HL-60/S4 treated with phorbol 12-myristate 13-acetate at 8.2 ng/mL for 4 days and 3 days (cell line): Measurements from ENCODE around the gene BAIAP2.

Experiments
- in situ Hi-C: fragments of 300-500 bp; cut with MboI; formaldehyde crosslinking; loops from 2 replicates; pipeline ENCODE4 v1.15.0; 2022; ENCODE audit warnings: low sequenced_read_pairs

Gene BAIAP2

DNA sequence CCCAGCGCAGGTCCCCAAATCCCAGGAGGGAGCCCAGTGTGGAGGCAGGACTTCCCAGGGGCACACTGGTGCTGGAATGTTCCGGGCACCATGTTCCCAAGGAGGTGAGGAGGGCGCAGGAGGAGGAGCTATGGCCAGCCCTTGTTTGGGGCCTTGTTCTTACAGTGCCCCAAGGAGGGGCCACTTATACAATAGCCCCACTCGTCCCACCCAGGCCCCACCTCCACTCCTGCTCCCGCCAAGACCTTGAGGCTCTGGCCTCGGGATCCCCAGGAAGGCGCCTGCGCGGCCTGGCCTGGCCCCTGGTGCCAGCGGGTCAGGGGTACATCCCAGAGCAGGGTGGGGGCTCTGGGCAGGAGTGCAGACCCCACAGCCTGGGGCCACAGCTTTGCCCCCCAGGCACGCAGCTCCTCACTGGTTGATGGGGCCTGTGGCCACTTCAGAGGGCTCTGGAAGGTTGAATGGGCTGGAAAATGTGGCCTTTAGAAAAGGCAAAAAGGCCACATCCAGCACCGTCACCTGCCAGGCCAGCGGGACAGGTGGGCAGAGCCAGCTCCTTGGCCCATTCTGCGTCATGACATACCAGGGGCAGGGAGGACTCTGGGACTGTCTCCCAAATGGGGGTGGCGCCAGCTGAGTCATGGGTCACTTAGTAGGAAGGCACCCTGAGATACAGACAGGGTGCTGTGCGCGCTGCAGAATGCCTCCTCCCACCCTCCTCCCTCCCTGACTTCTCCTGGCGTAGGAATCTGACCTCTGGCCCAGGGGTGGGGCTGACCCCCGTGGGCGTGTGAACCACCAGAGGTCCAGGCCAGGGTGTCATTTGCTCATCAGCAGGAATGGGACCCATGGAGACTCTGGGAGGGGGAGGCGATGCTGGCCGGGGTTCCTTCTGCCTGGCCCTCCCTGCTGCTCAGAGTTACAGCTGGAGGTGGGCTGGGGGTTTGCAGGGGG is 98.1 kb downstream of the BAIAP2 start:
- in situ Hi-C loops, result loop anchor here (25.0 kb wide), 1 partner anchor 104 kb away; the partner anchor contains the start of genes NDUFAF8 and TEPSIN

GRCh38 chr17:81134064-81134781 is 99.3 kb downstream of the BAIAP2 start:
- in situ Hi-C loops, result loop anchor here (25.0 kb wide), 1 partner anchor 103 kb away; the partner anchor contains the start of genes NDUFAF8 and TEPSIN

- in situ Hi-C loops, result loop anchor here (25.0 kb wide), 1 partner anchor 102 kb away; the partner anchor contains the start of genes NDUFAF8 and TEPSIN
These were observed 100.7 kb downstream of the BAIAP2 start for GRCh38 chr17:81135505-81136278.

DNA sequence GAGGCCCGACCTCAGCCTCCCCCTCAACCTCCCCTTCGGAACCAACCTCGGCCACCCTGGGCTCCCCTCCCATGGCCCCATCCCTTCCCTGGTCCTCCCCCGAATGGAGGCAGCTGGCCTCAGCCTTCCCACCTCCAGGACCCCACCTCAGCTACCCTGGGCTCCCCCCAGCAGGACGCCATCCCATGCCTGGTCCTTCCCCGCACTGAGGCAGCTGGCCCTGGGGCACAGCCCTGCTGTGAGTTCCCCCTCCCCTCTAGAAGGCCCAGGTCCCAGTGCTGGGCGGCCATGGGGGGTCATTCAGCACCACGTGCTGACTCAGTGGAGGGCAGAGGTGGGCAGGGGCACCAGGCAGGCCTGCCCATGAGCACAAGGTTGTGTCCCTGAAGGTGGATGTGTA is 101.4 kb downstream of the BAIAP2 start:
- in situ Hi-C loops, result loop anchor here (25.0 kb wide), 1 partner anchor 101 kb away; the partner anchor contains the start of genes NDUFAF8 and TEPSIN

DNA sequence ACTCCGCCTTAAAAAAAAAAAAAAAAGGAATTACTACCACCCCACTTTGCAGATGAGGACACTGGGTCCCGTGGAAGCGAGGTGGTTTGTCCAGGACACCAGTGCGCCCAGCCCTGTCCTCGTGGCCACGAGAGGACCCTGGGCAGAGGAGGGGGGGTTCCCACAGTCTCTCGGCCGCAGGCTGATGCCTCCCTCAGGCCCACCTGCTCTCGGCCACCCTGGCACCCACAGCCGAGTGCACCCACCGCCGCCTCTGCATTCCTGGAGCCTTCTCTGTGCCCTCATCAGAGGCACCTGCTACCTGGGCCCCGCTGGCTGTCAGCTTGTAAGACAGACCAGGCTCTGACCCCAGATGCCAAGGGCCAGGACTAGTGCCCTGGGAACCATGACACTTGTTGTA is 102.3 kb downstream of the BAIAP2 start:
- in situ Hi-C loops, result loop anchor here (25.0 kb wide), 1 partner anchor 100 kb away; the partner anchor contains the start of genes NDUFAF8 and TEPSIN

DNA sequence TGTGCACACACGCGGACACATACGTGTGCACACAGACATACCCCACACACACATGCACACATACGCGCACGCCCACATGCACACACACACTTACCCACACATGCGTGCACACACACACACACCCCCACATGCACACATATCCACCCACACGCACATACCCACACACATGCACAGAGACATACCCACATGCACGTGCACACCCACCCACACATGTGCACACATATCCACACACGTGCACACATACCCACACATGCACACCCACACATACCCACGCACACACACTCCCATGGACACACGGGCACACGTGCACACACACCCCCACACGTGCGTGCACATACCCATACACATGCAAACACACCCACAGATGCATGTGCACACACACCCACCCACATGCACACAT is 103.1 kb downstream of the BAIAP2 start:
- in situ Hi-C loops, result loop anchor here (25.0 kb wide), 1 partner anchor 99 kb away; the partner anchor contains the start of genes NDUFAF8 and TEPSIN

GRCh38 chr17:81138500-81138899 is 103.5 kb downstream of the BAIAP2 start:
- in situ Hi-C loops, result loop anchor here (25.0 kb wide), 1 partner anchor 99 kb away; the partner anchor contains the start of genes NDUFAF8 and TEPSIN

DNA sequence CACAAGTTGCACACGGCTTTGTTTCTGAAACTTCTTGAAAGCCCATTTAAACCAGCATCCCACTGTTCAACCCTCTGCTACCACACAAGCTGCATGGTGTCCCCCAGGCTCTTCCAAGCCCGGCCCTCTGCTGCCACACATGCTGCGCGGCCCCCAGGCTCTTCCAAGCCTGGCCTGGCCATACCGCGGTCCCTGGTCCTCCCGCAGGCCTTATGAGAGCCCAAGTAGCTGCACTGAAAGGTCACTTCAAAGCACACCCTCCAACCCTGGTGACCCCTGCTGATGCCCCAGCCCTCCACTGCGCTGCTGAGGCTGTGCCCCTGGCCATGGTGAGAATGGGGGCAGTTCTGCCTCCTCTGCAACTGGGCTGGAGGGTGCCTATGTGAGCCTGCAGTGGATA is 104.5 kb downstream of the BAIAP2 start:
- in situ Hi-C loops, result loop anchor here (25.0 kb wide), 1 partner anchor 98 kb away; the partner anchor contains the start of genes NDUFAF8 and TEPSIN

DNA sequence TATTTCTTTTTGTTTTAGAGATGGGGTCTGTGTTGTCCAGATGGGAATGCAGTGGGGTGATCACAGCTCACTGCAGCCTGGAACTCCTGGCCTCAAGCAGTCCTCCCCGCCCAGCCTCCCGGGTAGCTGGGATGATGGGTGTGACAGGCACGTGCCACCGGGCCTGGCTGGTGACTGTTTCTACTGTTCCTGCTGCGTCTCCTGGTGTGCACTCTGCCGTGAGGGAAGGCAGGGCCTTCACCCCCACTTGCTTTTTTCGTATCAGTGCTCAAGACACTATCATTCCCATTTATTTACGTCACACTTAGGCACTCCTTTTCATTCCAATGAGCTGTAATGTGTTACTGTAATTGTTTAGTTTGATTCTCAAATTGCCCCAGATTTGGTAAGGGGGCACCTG is 105.1 kb downstream of the BAIAP2 start:
- in situ Hi-C loops, result loop anchor here (25.0 kb wide), 1 partner anchor 97 kb away; the partner anchor contains the start of genes NDUFAF8 and TEPSIN

- in situ Hi-C loops, result loop anchor here (25.0 kb wide), 1 partner anchor 97 kb away; the partner anchor contains the start of genes NDUFAF8 and TEPSIN
These were observed 105.7 kb downstream of the BAIAP2 start for GRCh38 chr17:81140695-81141094.

DNA sequence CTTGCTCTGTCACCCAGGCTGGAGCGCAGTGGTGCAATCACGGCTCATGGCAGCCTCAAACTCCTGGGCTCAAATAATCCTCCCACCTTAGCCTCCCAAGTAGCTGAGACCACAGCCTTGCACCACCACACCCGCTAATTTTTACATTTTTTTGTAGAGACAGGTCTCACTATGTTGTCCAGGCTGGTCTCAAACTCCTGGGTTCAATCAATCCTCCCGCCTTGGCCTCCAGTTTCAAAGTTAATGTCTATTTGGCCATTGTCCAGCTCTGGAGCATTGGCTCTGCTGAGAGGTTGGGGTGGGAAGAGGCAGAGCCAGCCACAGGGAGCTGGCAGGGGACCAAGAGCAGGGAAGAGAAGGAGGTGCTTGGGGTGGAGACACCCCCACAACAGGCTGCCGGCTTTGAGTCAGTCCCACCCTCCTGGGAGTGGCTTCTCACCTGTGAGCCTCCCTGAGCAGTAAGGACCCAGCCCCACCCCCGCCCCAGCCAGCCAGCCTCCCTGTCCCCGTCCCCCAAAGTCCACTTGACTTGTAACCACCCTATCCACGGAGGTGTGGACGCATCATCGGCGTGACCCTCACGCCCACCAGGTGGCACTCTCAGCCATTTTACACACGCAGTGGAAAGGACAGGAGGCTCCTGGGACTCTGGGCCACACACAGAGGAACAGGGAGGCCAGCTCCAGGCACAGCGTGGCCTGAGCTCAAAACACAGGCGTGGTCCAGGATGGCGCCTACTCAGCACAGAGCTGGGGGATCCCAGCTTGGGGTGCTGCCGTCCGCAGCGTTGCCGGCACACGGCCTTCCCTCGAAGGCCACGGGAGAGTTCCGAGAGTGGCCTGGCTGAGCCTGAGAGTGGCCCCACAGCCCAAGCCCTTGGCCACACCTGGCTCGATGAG is 107.6 kb downstream of the BAIAP2 start:
- in situ Hi-C loops, result loop anchor here (25.0 kb wide), 1 partner anchor 95 kb away; the partner anchor contains the start of genes NDUFAF8 and TEPSIN

- in situ Hi-C loops, result loop anchor here (25.0 kb wide), 1 partner anchor 94 kb away; the partner anchor contains the start of genes NDUFAF8 and TEPSIN
These were observed 108.2 kb downstream of the BAIAP2 start for GRCh38 chr17:81143200-81143527.

- in situ Hi-C loops, result loop anchor here (25.0 kb wide), 1 partner anchor 93 kb away; the partner anchor contains the start of genes NDUFAF8 and TEPSIN
These were observed 108.9 kb downstream of the BAIAP2 start for GRCh38 chr17:81143717-81144422.

GRCh38 chr17:81144423-81144781 is 109.5 kb downstream of the BAIAP2 start:
- in situ Hi-C loops, result loop anchor here (25.0 kb wide), 1 partner anchor 93 kb away; the partner anchor contains the start of genes NDUFAF8 and TEPSIN

DNA sequence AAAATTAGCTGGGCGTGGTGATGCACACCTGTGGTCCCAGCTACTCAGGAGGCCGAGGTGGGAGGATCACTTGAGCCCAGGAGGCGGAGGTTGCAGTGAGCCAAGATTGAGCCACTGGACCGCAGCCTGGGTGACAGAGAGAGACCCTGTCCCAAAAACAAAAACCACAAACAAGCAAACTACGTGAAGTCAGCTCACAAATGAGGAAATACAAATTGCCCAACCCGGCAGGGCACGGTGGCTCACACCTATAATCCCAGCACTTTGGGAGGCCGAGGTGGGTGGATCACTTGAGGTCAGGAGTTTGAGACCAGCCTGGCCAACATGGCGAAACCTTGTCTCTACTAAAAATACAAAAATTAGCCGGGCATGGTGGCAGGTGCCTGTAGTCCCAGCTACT is 111.3 kb downstream of the BAIAP2 start:
- in situ Hi-C loops, result loop anchor here (25.0 kb wide), 1 partner anchor 91 kb away; the partner anchor contains the start of genes NDUFAF8 and TEPSIN

DNA sequence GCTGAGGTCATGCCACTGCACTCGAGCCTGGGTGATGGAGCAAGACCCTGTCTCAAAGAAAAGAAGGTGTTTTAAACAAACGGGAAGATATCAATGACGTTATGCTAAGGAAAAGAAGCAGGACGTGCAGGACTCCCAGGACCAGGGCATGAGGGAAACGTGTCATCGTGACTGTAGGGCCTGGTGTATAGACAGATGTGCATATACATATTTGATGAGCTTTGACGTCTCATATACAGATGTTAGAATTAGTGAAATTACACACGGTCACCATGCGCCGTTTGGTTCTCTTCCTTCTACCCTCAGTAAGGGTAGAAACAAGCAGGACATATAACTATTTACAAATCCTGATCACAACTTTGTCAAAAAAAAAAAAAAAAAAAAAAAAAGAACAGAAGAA is 112.8 kb downstream of the BAIAP2 start:
- in situ Hi-C loops, result loop anchor here (25.0 kb wide), 1 partner anchor 90 kb away; the partner anchor contains the start of genes NDUFAF8 and TEPSIN

DNA sequence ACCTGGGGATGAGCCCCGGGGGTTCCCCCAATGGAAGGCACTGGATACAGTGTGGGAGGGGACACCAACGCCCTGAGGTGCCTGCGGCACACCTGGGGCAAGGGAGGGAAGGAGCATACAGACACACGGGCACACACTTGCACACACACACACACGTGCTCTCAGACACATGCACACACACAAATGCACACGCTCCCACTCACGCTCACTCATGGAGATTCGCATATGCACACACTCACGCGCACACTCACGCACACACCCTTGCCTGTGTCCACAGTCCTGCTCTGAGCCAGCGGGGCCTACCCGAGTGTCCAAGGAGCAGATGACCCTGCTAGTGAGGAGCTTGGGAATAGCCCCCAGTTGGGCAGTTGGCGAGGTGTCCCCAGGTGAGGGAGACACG is 113.6 kb downstream of the BAIAP2 start:
- in situ Hi-C loops, result loop anchor here (25.0 kb wide), 1 partner anchor 89 kb away; the partner anchor contains the start of genes NDUFAF8 and TEPSIN

DNA sequence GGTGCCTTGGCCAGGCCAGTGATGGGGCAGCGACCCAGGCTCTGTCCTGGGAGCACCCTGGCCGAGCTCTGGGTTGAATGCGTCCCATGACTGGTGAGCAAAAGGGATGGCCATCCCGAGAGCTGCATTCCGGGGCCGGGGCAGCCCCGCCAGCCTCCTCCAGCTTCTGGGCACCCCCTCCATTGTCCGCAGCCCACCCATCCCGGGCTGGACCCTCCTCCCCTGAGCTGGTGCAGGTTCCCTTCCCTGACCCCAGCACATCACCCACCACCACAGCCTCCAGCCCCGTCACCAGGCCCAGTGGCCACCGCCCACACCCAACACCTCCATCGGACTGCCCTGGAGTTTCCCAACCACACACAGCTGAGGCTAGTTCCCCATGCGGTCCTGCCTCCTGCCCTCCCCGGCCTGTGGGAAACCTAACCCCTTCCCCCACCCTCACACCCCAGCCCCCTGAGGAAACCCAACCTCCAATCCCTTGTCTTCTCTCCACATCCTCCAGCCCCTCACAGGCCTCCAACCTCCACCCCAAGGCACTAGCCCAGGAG is 114.1 kb downstream of the BAIAP2 start:
- in situ Hi-C loops, result loop anchor here (25.0 kb wide), 1 partner anchor 88 kb away; the partner anchor contains the start of genes NDUFAF8 and TEPSIN
